ENCODE data around the gene KCNQ1. TPM values are rescaled to one million over a fixed set of nuclear protein-coding genes. Genes with fewer than 3 reads are reported as not detected.

The KCNQ1 gene
- total RNA-seq, 2 donors from 2014 or later, result 51.4 to 55.8 TPM

GRCh38 chr11:2558397-2558796 is 113.6 kb downstream of the KCNQ1 start:
- DNase-seq, result no peak
- Histone ChIP-seq H3K27ac (no peak overlapping the region), H3K36me3 (no peaks in the 10 kb centered on the region), H3K9ac (ENCODE audit: low read depth in 2 of 2, low read length in 2 of 2) (no peak overlapping the region), H3K4me3 (no peak overlapping the region), H3K4me1 (no peaks in the 10 kb centered on the region), H3K27me3 (no peaks in the 10 kb centered on the region), H3K9me3 (no peaks in the 10 kb centered on the region)
- intact Hi-C loops (cut with DNase I), result no loop called here
- TF ChIP-seq CTCF (IDR thresholded peaks at IDR 0.05), result no peak

GRCh38 chr11:2558861-2559526 is 114.2 kb downstream of the KCNQ1 start:
- Histone ChIP-seq H3K9me3 (no peaks in the 10 kb centered on the region), H3K9ac (ENCODE audit: low read depth in 2 of 2, low read length in 2 of 2) (no peak overlapping the region), H3K4me3 (no peak overlapping the region), H3K27me3 (no peaks in the 10 kb centered on the region), H3K27ac (no peak overlapping the region), H3K36me3 (no peaks in the 10 kb centered on the region), H3K4me1 (no peaks in the 10 kb centered on the region)
- intact Hi-C loops (cut with DNase I), result no loop called here
- DNase-seq, result no peak
- no peak for TF ChIP-seq CTCF (IDR thresholded peaks at IDR 0.05)

GRCh38 chr11:2559527-2560311 is 114.9 kb downstream of the KCNQ1 start:
- Histone ChIP-seq H3K9me3 (no peaks in the 10 kb centered on the region), H3K27ac (no peak overlapping the region), H3K27me3 (no peaks in the 10 kb centered on the region), H3K9ac (ENCODE audit: low read depth in 2 of 2, low read length in 2 of 2) (no peak overlapping the region), H3K36me3 (no peaks in the 10 kb centered on the region), H3K4me1 (no peaks in the 10 kb centered on the region), H3K4me3 (no peak overlapping the region)
- TF ChIP-seq CTCF (IDR thresholded peaks at IDR 0.05), result no peak
- no peak for DNase-seq
- intact Hi-C loops (cut with DNase I), result no loop called here

GRCh38 chr11:2561696-2562581 is 117.1 kb downstream of the KCNQ1 start:
- no peak overlapping the region for H3K9ac ChIP-seq (ENCODE audit: low read depth in 2 of 2, low read length in 2 of 2)
- H3K27ac ChIP-seq, result no peak overlapping the region
- no peaks in the 10 kb centered on the region for H3K36me3 ChIP-seq
- H3K4me3 ChIP-seq, result no peak overlapping the region
- no peaks in the 10 kb centered on the region for H3K4me1 ChIP-seq
- no peaks in the 10 kb centered on the region for H3K27me3 ChIP-seq
- no peaks in the 10 kb centered on the region for H3K9me3 ChIP-seq
- intact Hi-C loops (cut with DNase I), result no loop called here
- DNase-seq, result no peak
- no peak for TF ChIP-seq CTCF (IDR thresholded peaks at IDR 0.05)

- intact Hi-C loops (cut with DNase I), result no loop called here
- no peak for DNase-seq
- H3K36me3 ChIP-seq, result no peaks in the 10 kb centered on the region
- H3K27ac ChIP-seq, result no peak overlapping the region
- no peak overlapping the region for H3K4me3 ChIP-seq
- H3K9ac ChIP-seq (ENCODE audit: low read depth in 2 of 2, low read length in 2 of 2), result no peak overlapping the region
- no peaks in the 10 kb centered on the region for H3K9me3 ChIP-seq
- no peaks in the 10 kb centered on the region for H3K4me1 ChIP-seq
- no peak for TF ChIP-seq CTCF (IDR thresholded peaks at IDR 0.05)
- no peaks in the 10 kb centered on the region for H3K27me3 ChIP-seq
Observed at GRCh38 chr11:2562890-2563212, 118.0 kb downstream of the KCNQ1 start.
